SK-N-SH treated with all-trans-retinoic acid at 6 μM for 48 hours (cell line): ENCODE results near the gene CTNNA3.

ENCODE experiments used
- ARNTL ChIP-seq: fragments of 450-650 bp; formaldehyde crosslinking; IDR thresholded peaks from 2 replicates; pipeline ENCODE4 v1.5.0; 2020; ENCODE audit warnings: low read depth, mild to moderate bottlenecking, moderate library complexity, borderline replicate concordance
- CREB5 ChIP-seq: fragments of 250-450 bp; sonication (Bioruptor Pico); IDR thresholded peaks from 2 replicates; pipeline ENCODE4 v1.5.1; 2020; ENCODE audit warnings: low read depth, mild to moderate bottlenecking, moderate library complexity
- CSRNP3 ChIP-seq: fragments of 250-450 bp; sonication (Bioruptor Pico); IDR thresholded peaks from 2 replicates; pipeline ENCODE4 v1.5.1; 2021; ENCODE audit warnings: mild to moderate bottlenecking, moderate library complexity
- GLIS3 ChIP-seq: fragments of 250-450 bp; sonication (Bioruptor Pico); IDR thresholded peaks from 2 replicates; pipeline ENCODE4 v1.5.0; 2020; ENCODE audit warnings: mild to moderate bottlenecking, moderate library complexity
- ISL1 ChIP-seq: fragments of 250-450 bp; sonication (Bioruptor Pico); IDR thresholded peaks from 2 replicates; pipeline ENCODE4 v2.1.2; 2022; ENCODE audit warnings: mild to moderate bottlenecking, moderate library complexity
- PATZ1 ChIP-seq: fragments of 250-450 bp; sonication (Bioruptor Pico); IDR thresholded peaks from 2 replicates; pipeline ENCODE4 v1.8.0; 2020; ENCODE audit warnings: mild to moderate bottlenecking, moderate library complexity, borderline replicate concordance
- RARB ChIP-seq: fragments of 250-450 bp; sonication (Bioruptor Pico); IDR thresholded peaks from 2 replicates; pipeline ENCODE4 v1.8.0; 2021; ENCODE audit warnings: mild to moderate bottlenecking, moderate library complexity
- TCF4 ChIP-seq: fragments of 250-450 bp; sonication (Bioruptor Pico); IDR thresholded peaks from 2 replicates; pipeline ENCODE4 v1.8.0; 2021; ENCODE audit warnings: mild to moderate bottlenecking, moderate library complexity, borderline replicate concordance
- ZC3H10 ChIP-seq: fragments of 250-450 bp; sonication (Bioruptor Pico); IDR thresholded peaks from 2 replicates; pipeline ENCODE4 v1.5.1; 2021; ENCODE audit warnings: mild to moderate bottlenecking, moderate library complexity
- ZFP3 ChIP-seq: fragments of 250-450 bp; sonication (Bioruptor Pico); IDR thresholded peaks from 2 replicates; pipeline ENCODE4 v1.5.0; 2020; ENCODE audit warnings: mild to moderate bottlenecking, moderate library complexity
- ZFP30 ChIP-seq: fragments of 450-650 bp; formaldehyde crosslinking; IDR thresholded peaks from 2 replicates; pipeline ENCODE4 v1.5.0; 2022; ENCODE audit warnings: mild to moderate bottlenecking, moderate library complexity
- ZNF565 ChIP-seq: fragments of 450-650 bp; formaldehyde crosslinking; conservative IDR thresholded peaks from 2 replicates; pipeline ENCODE4 v1.5.0; 2020; ENCODE audit warnings: low read depth, mild to moderate bottlenecking, moderate library complexity
- ZNF8 ChIP-seq: fragments of 450-650 bp; formaldehyde crosslinking; IDR thresholded peaks from 2 replicates; pipeline ENCODE4 v1.5.0; 2020; ENCODE audit warnings: mild to moderate bottlenecking, moderate library complexity

GRCh38 chr10:67200913-67201564, 495.0 kb downstream of the CTNNA3 start:
- TF ChIP-seq CSRNP3 (CRISPR knock-in tag) (no peak), PATZ1 (CRISPR knock-in tag) (no peak), CREB5 (CRISPR knock-in tag) (no peak), ZC3H10 (no peak), ZNF565 (CRISPR knock-in tag) (no peak), RARB (CRISPR knock-in tag) (no peak), ZNF8 (no peak), ZFP3 (CRISPR knock-in tag) (no peak), ZFP30 (no peak), GLIS3 (CRISPR knock-in tag) (no peak), TCF4 (no peak), ISL1 (CRISPR knock-in tag) (no peak), ARNTL (no peak)
